Endodermal cell (in vitro differentiated cells): ENCODE measurements around the gene YIF1B. TPM values are rescaled to one million over a fixed set of nuclear protein-coding genes. Genes with fewer than 3 reads are reported as not detected.

ENCODE experiments used
- DNase-seq: peaks from one replicate; pipeline ENCODE4 v3.0.0-alpha.2; 2017
- H3K27ac ChIP-seq: 2 replicates; pipeline ENCODE4 v1.5.1; 2013; ENCODE audit warnings: mild to moderate bottlenecking, low read depth, low read length, moderate library complexity
- H3K27me3 ChIP-seq: 2 replicates; pipeline ENCODE4 v1.6.1; 2013; ENCODE audit warnings: mild to moderate bottlenecking, low read length, moderate library complexity; ENCODE audit not compliant: insufficient read depth, control insufficient read depth, poor library complexity, severe bottlenecking
- H3K36me3 ChIP-seq: 2 replicates; pipeline ENCODE4 v1.7.0; 2013; ENCODE audit warnings: mild to moderate bottlenecking, low read length, moderate library complexity; ENCODE audit not compliant: control insufficient read depth, insufficient read depth
- H3K4me1 ChIP-seq: one replicate; pipeline ENCODE4 v1.7.0; 2013; ENCODE audit warnings: low read length; ENCODE audit not compliant: control insufficient read depth, insufficient read depth
- H3K4me3 ChIP-seq: 2 replicates; pipeline ENCODE4 v1.5.1; 2013; ENCODE audit warnings: mild to moderate bottlenecking, low read length, moderate library complexity
- H3K9ac ChIP-seq: 2 replicates; pipeline ENCODE4 v1.6.1; 2013; ENCODE audit warnings: mild to moderate bottlenecking, low read length, moderate library complexity; ENCODE audit not compliant: poor library complexity, severe bottlenecking; ENCODE audit errors: extremely low read depth
- H3K9me3 ChIP-seq: 2 replicates; pipeline ENCODE4 v1.6.1; 2013; ENCODE audit warnings: mild to moderate bottlenecking, low read length, moderate library complexity; ENCODE audit not compliant: control insufficient read depth
- H3K27ac Mint-ChIP-seq: 2 replicates; pipeline ENCODE4 v1.8.0; 2020; ENCODE audit warnings: mixed read lengths
- H3K27me3 Mint-ChIP-seq: 2 replicates; pipeline ENCODE4 v1.8.0; 2021; ENCODE audit warnings: mild to moderate bottlenecking, mixed read lengths; ENCODE audit not compliant: insufficient read depth
- H3K36me3 Mint-ChIP-seq: 2 replicates; pipeline ENCODE4 v1.8.0; 2020; ENCODE audit warnings: low read depth, mixed read lengths
- H3K4me1 Mint-ChIP-seq: 2 replicates; pipeline ENCODE4 v1.8.0; 2020; ENCODE audit warnings: mixed read lengths
- H3K4me3 Mint-ChIP-seq: 2 replicates; pipeline ENCODE4 v1.8.0; 2020; ENCODE audit warnings: mild to moderate bottlenecking, moderate library complexity, mixed read lengths
- H3K9me3 Mint-ChIP-seq: 2 replicates; pipeline ENCODE4 v1.8.0; 2020; ENCODE audit warnings: mild to moderate bottlenecking, mixed read lengths
- CTCF ChIP-seq: fragments of 200-600 bp; sonication (generic); conservative IDR thresholded peaks from 2 replicates; pipeline ENCODE4 v1.5.0; 2021; ENCODE audit warnings: antibody characterized with exemption, mild to moderate bottlenecking
- WGBS, 2 experiments: methylation state at CpG; one replicate each; pipeline versions ENCODE4 v1.1.5 to v1.1.7; 2013; ENCODE audit warnings: missing lambda C conversion rate in 2 of 2, mixed read lengths in 1 of 2; ENCODE audit not compliant: insufficient coverage in 1 of 2, insufficient read length in 1 of 2; 5-methylcytosine and 5-hydroxymethylcytosine counted together
- total RNA-seq, 2 donors: library from RNA; stranded (reverse); fragmentation: NEBNext Ultra II Directional in 1 of 2; extraction: Animal tissue kit (Norgen Biotek cat#: 25700) in 1 of 2; gene quantifications; 2 replicates in 1 of 2; 3 replicates in 1 of 2; pipeline ENCODE4 v1.2.1, GENCODE V29; 2021

The YIF1B gene
- total RNA-seq, 2 donors from 2014 or later, result 68.6 to 74.6 TPM

- TF ChIP-seq CTCF, result no peak
- Mint-ChIP-seq H3K4me3 (no peak overlapping the region), H3K4me1 (no peaks in the 10 kb centered on the region)
Measured at GRCh38 chr19:38307076-38307475, 8.7 kb downstream of the YIF1B start.

GRCh38 chr19:38306236-38306635 lies 9.5 kb downstream of the YIF1B start:
- no peaks in the 10 kb centered on the region for H3K4me1 Mint-ChIP-seq
- no peaks in the 10 kb centered on the region for H3K27me3 ChIP-seq
- H3K27ac Mint-ChIP-seq, result no peak overlapping the region
- no peak overlapping the region for H3K4me3 Mint-ChIP-seq
- no peaks in the 10 kb centered on the region for H3K4me1 ChIP-seq
- H3K27ac ChIP-seq, result no peak overlapping the region
- peaks cover 7% of the 10 kb centered on the region for H3K36me3 Mint-ChIP-seq
- H3K27me3 Mint-ChIP-seq, result peaks cover 12% of the 10 kb centered on the region
- DNase-seq, result no peak
- H3K36me3 ChIP-seq, result no peaks in the 10 kb centered on the region
- TF ChIP-seq CTCF, result no peak
- no peaks in the 10 kb centered on the region for H3K9me3 Mint-ChIP-seq
- no peaks in the 10 kb centered on the region for H3K9me3 ChIP-seq
- WGBS, 2 experiments, result 87 to 88% methylated on average over 1 to 3 of the region's 3 CpGs
- no peak overlapping the region for H3K4me3 ChIP-seq
- no peak overlapping the region for H3K9ac ChIP-seq

More at GRCh38 chr19:38307076-38307475, 8.7 kb downstream of the YIF1B start:
- no peaks in the 10 kb centered on the region for H3K27me3 ChIP-seq
- Mint-ChIP-seq H3K27me3 (peaks cover 10% of the 10 kb centered on the region), H3K9me3 (no peaks in the 10 kb centered on the region), H3K27ac (no peak overlapping the region), H3K36me3 (peaks cover 7% of the 10 kb centered on the region)
- H3K36me3 ChIP-seq, result no peaks in the 10 kb centered on the region
- 93% methylated on average over 3 to 4 of the region's 4 CpGs for WGBS, 2 experiments
- DNase-seq, result no peak
- no peaks in the 10 kb centered on the region for H3K4me1 ChIP-seq
- no peak overlapping the region for H3K27ac ChIP-seq
- H3K9ac ChIP-seq, result no peak overlapping the region
- no peak overlapping the region for H3K4me3 ChIP-seq
- no peaks in the 10 kb centered on the region for H3K9me3 ChIP-seq

- Histone ChIP-seq H3K9me3 (no peaks in the 10 kb centered on the region), H3K4me3 (no peak overlapping the region), H3K9ac (no peak overlapping the region), H3K4me1 (no peaks in the 10 kb centered on the region), H3K27me3 (no peaks in the 10 kb centered on the region), H3K27ac (peak overlapping the region; percentile 32), H3K36me3 (no peaks in the 10 kb centered on the region)
- H3K4me3 Mint-ChIP-seq, result peak overlapping the region; percentile 51
- H3K9me3 Mint-ChIP-seq, result no peaks in the 10 kb centered on the region
- H3K27ac Mint-ChIP-seq, result peak overlapping the region; percentile 44
- peaks cover 16% of the 10 kb centered on the region for H3K27me3 Mint-ChIP-seq
- 47 to 66% methylated on average over 12 to 29 of the region's 29 CpGs for WGBS, 2 experiments
- TF ChIP-seq CTCF, result no peak
- H3K36me3 Mint-ChIP-seq, result peaks cover 5% of the 10 kb centered on the region
- peaks cover 3% of the 10 kb centered on the region for H3K4me1 Mint-ChIP-seq
- DNase-seq, result peak; percentile 98
Measured at GRCh38 chr19:38304866-38305429, 10.8 kb downstream of the YIF1B start.
